B cell (primary cell): ENCODE results near the gene IFNAR2.

Experiments
- EZH2 ChIP-seq: IDR thresholded peaks from 2 replicates; pipeline ENCODE4 v1.6.1; 2012; ENCODE audit warnings: borderline replicate concordance, low read depth, mild to moderate bottlenecking, moderate library complexity, low read length; ENCODE audit not compliant: insufficient read depth, poor library complexity, severe bottlenecking
- TF ChIP-seq, protein P1 (sequence below): fragments of 200-600 bp; IDR thresholded peaks from one replicate; pipeline ENCODE4 v1.8.0; 2022; ENCODE audit warnings: antibody characterized with exemption, mild to moderate bottlenecking

DNA sequence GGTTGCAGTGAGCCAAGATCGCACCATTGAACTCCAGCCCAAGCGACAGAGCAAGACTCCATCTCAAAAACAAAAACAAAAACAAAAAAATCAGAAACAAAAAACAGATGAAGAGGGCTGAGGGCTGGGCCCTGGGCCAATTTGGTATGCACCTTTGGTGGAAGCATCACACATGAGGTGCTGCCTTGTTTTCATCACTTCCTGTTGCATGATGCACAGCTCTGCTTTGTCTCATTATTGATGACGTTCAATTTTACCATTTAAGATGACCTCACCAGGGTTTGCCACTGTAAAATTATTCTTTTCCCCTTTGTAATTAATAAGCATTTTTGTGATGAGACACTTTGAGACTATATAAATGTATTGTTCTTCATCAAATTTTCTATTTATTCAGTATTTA, 9.8 kb upstream of the IFNAR2 start:
- TF ChIP-seq, protein P1, sequence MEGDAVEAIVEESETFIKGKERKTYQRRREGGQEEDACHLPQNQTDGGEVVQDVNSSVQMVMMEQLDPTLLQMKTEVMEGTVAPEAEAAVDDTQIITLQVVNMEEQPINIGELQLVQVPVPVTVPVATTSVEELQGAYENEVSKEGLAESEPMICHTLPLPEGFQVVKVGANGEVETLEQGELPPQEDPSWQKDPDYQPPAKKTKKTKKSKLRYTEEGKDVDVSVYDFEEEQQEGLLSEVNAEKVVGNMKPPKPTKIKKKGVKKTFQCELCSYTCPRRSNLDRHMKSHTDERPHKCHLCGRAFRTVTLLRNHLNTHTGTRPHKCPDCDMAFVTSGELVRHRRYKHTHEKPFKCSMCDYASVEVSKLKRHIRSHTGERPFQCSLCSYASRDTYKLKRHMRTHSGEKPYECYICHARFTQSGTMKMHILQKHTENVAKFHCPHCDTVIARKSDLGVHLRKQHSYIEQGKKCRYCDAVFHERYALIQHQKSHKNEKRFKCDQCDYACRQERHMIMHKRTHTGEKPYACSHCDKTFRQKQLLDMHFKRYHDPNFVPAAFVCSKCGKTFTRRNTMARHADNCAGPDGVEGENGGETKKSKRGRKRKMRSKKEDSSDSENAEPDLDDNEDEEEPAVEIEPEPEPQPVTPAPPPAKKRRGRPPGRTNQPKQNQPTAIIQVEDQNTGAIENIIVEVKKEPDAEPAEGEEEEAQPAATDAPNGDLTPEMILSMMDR: no peak
- no peak for TF ChIP-seq EZH2
